GM12878 (cell line): ENCODE data around the gene HAGHL. TPM values are rescaled to one million over a fixed set of nuclear protein-coding genes. Genes with fewer than 3 reads are reported as not detected.
A peak's percentile ranks its signal among the peaks of the same experiment; 100 is the strongest.
"Not testable (repeated sequence)": the region's sequence is repeated elsewhere in the genome, so short reads cannot be mapped to it uniquely, and the experiment has no call there.

Source experiments
- ATAC-seq: fragments of 200-7000 bp; cut with Tn5 transposase; 3 replicates; pipeline ENCODE4 v1.9.1; 2020; ENCODE audit warnings: mild to moderate bottlenecking, moderate library complexity
- BruUV-seq: library from RNA; stranded (reverse); fragments of 400-500 nt; replicated peaks from 2 replicates; lab custom pipeline; 2021; lab: Mats Ljungman, UMichigan
- CTCF ChIA-PET: fragments of 300-600 bp; sonication (Branson Sonifier 250); formaldehyde crosslinking; extraction: SDS; loops from one replicate; lab custom pipeline; 2021; ENCODE audit warnings: inconsistent platforms; lab: Yijun Ruan, JAX
- POLR2A ChIA-PET: fragments of 350-600 bp; formaldehyde crosslinking; extraction: SDS; loops from one replicate; lab custom pipeline; 2021; ENCODE audit warnings: inconsistent platforms; lab: Charles Lee
- RAD21 ChIA-PET: fragments of 300-600 bp; sonication (Branson Sonifier 250); formaldehyde crosslinking; loops from one replicate; lab custom pipeline; 2023; ENCODE audit warnings: antibody characterized with exemption; ENCODE audit not compliant: unreplicated experiment; lab: Charles Lee
- SMC1A ChIA-PET: fragments of 300-600 bp; sonication (Branson Sonifier 250); formaldehyde crosslinking; loops from one replicate; lab custom pipeline; 2023; ENCODE audit not compliant: unreplicated experiment, uncharacterized antibody; lab: Charles Lee
- DNase-seq: peaks from one replicate; pipeline ENCODE4 v3.0.0-alpha.2; 2011; ENCODE audit warnings: low read depth, low spot score
- FAIRE-seq: peaks from 3 replicates; lab custom pipeline; 2011; peaks lifted over from hg19 to GRCh38; lab: Jason Lieb, UNC
- H2AFZ ChIP-seq: 2 replicates; pipeline ENCODE4 v1.6.0; 2011; ENCODE audit warnings: low read depth, low read length, control low read depth; ENCODE audit not compliant: control insufficient read depth
- H3K27ac ChIP-seq: 2 replicates; pipeline ENCODE4 v1.5.1; 2011; ENCODE audit warnings: control low read depth; ENCODE audit not compliant: control insufficient read depth, insufficient read depth
- H3K27me3 ChIP-seq, 2 experiments: replicated peaks in 1 of 2; 2 replicates each; pipeline versions ENCODE4 v1.6.0 to v1.6.1; 2011; ENCODE audit warnings: low read length in 1 of 2; ENCODE audit not compliant: control insufficient read depth in 2 of 2, insufficient read depth in 2 of 2
- H3K36me3 ChIP-seq, 2 experiments: 2 replicates each; pipeline ENCODE4 v1.5.1; 2011; ENCODE audit warnings: low read length in 1 of 2; ENCODE audit not compliant: control insufficient read depth in 2 of 2, insufficient read depth in 2 of 2
- H3K4me1 ChIP-seq: 2 replicates; pipeline ENCODE4 v1.6.1; 2011; ENCODE audit warnings: mild to moderate bottlenecking, low read length, moderate library complexity, mixed read lengths; ENCODE audit not compliant: control insufficient read depth, insufficient read depth
- H3K4me2 ChIP-seq: 2 replicates; pipeline ENCODE4 v1.6.0; 2011; ENCODE audit warnings: control low read depth; ENCODE audit not compliant: control insufficient read depth, insufficient read depth
- H3K4me3 ChIP-seq: fragments of 200-600 bp; sonication (generic); 2 replicates; pipeline ENCODE4 v1.5.1; 2016
- H3K79me2 ChIP-seq: 2 replicates; pipeline ENCODE4 v1.6.0; 2011; ENCODE audit warnings: low read length; ENCODE audit not compliant: control insufficient read depth, insufficient read depth
- H3K9ac ChIP-seq: 2 replicates; pipeline ENCODE4 v1.8.0; 2011; ENCODE audit warnings: low read length, control low read depth, mixed read lengths; ENCODE audit not compliant: control insufficient read depth, insufficient read depth
- H3K9me3 ChIP-seq: replicated peaks from 3 replicates; pipeline ENCODE4 v1.5.1; 2011; ENCODE audit warnings: mild to moderate bottlenecking, low read length; ENCODE audit not compliant: control insufficient read depth, insufficient read depth
- H4K20me1 ChIP-seq: 2 replicates; pipeline ENCODE4 v1.6.0; 2011; ENCODE audit not compliant: control insufficient read depth, insufficient read depth
- CTCF ChIP-seq, 3 experiments: IDR thresholded peaks in 2 of 3; conservative IDR thresholded peaks in 1 of 3; 2 replicates each; pipeline ENCODE4 v1.5.1; 2011; ENCODE audit warnings: low read depth in 3 of 3, low read length in 3 of 3, mild to moderate bottlenecking in 3 of 3, control low read depth in 2 of 3, moderate library complexity in 2 of 3, inconsistent platforms in 1 of 3, mixed read lengths in 1 of 3; ENCODE audit not compliant: control insufficient read depth in 2 of 3, insufficient read depth in 1 of 3; ENCODE audit errors: extremely low read depth in 1 of 3
- ZBTB33 ChIP-seq: fragments of 450-650 bp; IDR thresholded peaks from 2 replicates; pipeline ENCODE4 v1.6.1; 2017; ENCODE audit warnings: mild to moderate bottlenecking
- WGBS: methylation state at CpG from one replicate; pipeline ENCODE4 v1.1.6; 2016; ENCODE audit warnings: low lambda C conversion rate; ENCODE audit not compliant: insufficient replicate concordance, insufficient coverage; ENCODE audit errors: missing lambda C conversion rate; 5-methylcytosine and 5-hydroxymethylcytosine counted together
- in situ Hi-C: fragments of 300-500 bp; cut with MboI; formaldehyde crosslinking; loops from 9 replicates; pipeline ENCODE4 v1.14.3; 2018; ENCODE audit warnings: mixed read lengths
- intact Hi-C: fragments of 100-400 bp; cut with micrococcal nuclease; formaldehyde crosslinking; loops from one replicate; pipeline ENCODE4 v1.14.2; 2022; ENCODE audit not compliant: unreplicated experiment
- polyA plus RNA-seq, 11 experiments: library from polyadenylated mRNA; depleted of rRNA in 4 of 11; unstranded in 6 of 11; stranded (reverse) in 5 of 11; fragments of >200 nt; fragmentation: Nextera tagmentation in 4 of 11; fragmentation: Illumina TruSeq in 1 of 11; extraction: Ambion mirVana in 4 of 11; extraction: Trizol in 1 of 11; gene quantifications; 1 replicate in 1 of 11; 2 replicates in 10 of 11; pipeline versions ENCODE4 v1.2.1 to v1.2.3, GENCODE V29; 2011 to 2016; ENCODE audit warnings: inconsistent platforms in 2 of 11, missing spikeins in 2 of 11, low read depth in 1 of 11
- total RNA-seq, 4 experiments: library from RNA; depleted of rRNA in 3 of 4; stranded (reverse); fragments of >200 nt in 3 of 4; fragmentation: Illumina TruSeq in 1 of 4; extraction: Trizol in 1 of 4; gene quantifications; 2 replicates each; pipeline versions ENCODE4 v1.2.1 to v1.2.3, GENCODE V29; 2013 to 2021

Gene HAGHL
- total and polyA plus RNA-seq, 10 of the 15 experiments (the other 5 are each of a cell fraction or from before 2014, with no cell fraction given): 0.23 to 44.6 (median 16.4) TPM

GRCh38 chr16:712740-713250 is 14.1 kb upstream of the HAGHL start:
- H4K20me1 ChIP-seq, H3K9ac ChIP-seq, H3K9me3 ChIP-seq, H3K36me3 ChIP-seq, H3K4me1 ChIP-seq, POLR2A ChIA-PET, BruUV-seq, H3K27ac ChIP-seq, DNase-seq, FAIRE-seq, H3K27me3 ChIP-seq, ATAC-seq, H3K4me3 ChIP-seq, intact Hi-C loops, H3K4me2 ChIP-seq, H3K79me2 ChIP-seq, H2AFZ ChIP-seq: not testable (repeated sequence)
- CTCF ChIA-PET: interaction anchor here (0.5 to 2.2 kb wide), 17 partner anchors 12 to 390 kb away, joined by 3 to 32 read pairs (median 4); partner anchors contain the start of genes CCDC78, CHTF18, CIAO3 and HAGHL
- SMC1A ChIA-PET: interaction anchor here (0.7 to 2.1 kb wide), 7 partner anchors 8 to 391 kb away, joined by 3 to 12 read pairs (median 3); partner anchors contain the start of genes ANTKMT, CCDC78, CHTF18 and RPUSD1
- RAD21 ChIA-PET: interaction anchor here (0.7 to 1.5 kb wide), 4 partner anchors 12 to 328 kb away, joined by 3 to 10 read pairs (median 5); partner anchors contain the start of genes CHTF18 and RPUSD1
- TF ChIP-seq CTCF (IDR thresholded peaks at IDR 0.05 in 2 of 3, conservative IDR thresholded peaks at IDR 0.05 in 1 of 3; ENCODE audit: control insufficient read depth in 2 of 3, extremely low read depth in 1 of 3, insufficient read depth in 1 of 3, low read depth in 3 of 3, low read length in 3 of 3) (peak; percentile 21 to 28 (median 23); a peak in 4 of 6 replicates), ZBTB33 (0 out of 2 replicates have a peak, but pooled peaks have one; percentile 75)
- 48% methylated on average over 13 of the region's 13 CpGs for WGBS
- in situ Hi-C loops: loop anchor here (5.0 kb wide), 1 partner anchor 75 kb away; the partner anchor contains the start of genes CHTF18 and RPUSD1
